H1 (cell line): Measurements from ENCODE around the gene ZSCAN21. TPM values are rescaled to one million over a fixed set of nuclear protein-coding genes. Genes with fewer than 3 reads are reported as not detected.

Experiments used
- ATF3 ChIP-seq: IDR thresholded peaks from 2 replicates; pipeline ENCODE4 v1.6.1; 2011; ENCODE audit warnings: low read depth, mild to moderate bottlenecking, low read length; ENCODE audit not compliant: insufficient read depth
- CHD1 ChIP-seq: IDR thresholded peaks from 2 replicates; pipeline ENCODE4 v1.6.1; 2012; ENCODE audit warnings: low read depth, low read length, improper control_type of control experiment
- CHD2 ChIP-seq: IDR thresholded peaks from 2 replicates; pipeline ENCODE4 v1.6.1; 2012; ENCODE audit warnings: low read length, improper control_type of control experiment
- KDM1A ChIP-seq: fragments of 200-600, 300-600 bp; sonication (generic); IDR thresholded peaks from 2 replicates; pipeline ENCODE4 v1.7.1; 2016; ENCODE audit warnings: mild to moderate bottlenecking, low read length, borderline replicate concordance
- RXRA ChIP-seq: IDR thresholded peaks from 2 replicates; pipeline ENCODE4 v1.6.1; 2011; ENCODE audit warnings: low read depth, mild to moderate bottlenecking, low read length, moderate library complexity; ENCODE audit not compliant: insufficient read depth
- SP2 ChIP-seq: IDR thresholded peaks from 2 replicates; pipeline ENCODE4 v1.6.1; 2012; ENCODE audit warnings: mild to moderate bottlenecking, low read length, inconsistent platforms
- polyA plus RNA-seq, 7 experiments: library from polyadenylated mRNA; depleted of rRNA in 3 of 7; stranded (reverse) in 5 of 7; unstranded in 2 of 7; fragments of >200 nt in 5 of 7; fragments of 200-250 nt in 2 of 7; gene quantifications; 1 replicate in 5 of 7; 2 replicates in 1 of 7; 4 replicates in 1 of 7; pipeline versions ENCODE4 v1.2.1 to v1.2.3, GENCODE V29; 2011 to 2013; ENCODE audit warnings: missing spikeins in 2 of 7, mixed read lengths in 2 of 7
- total RNA-seq: library from RNA; stranded (reverse); fragmentation: NEBNext Ultra II Directional; extraction: Animal tissue kit (Norgen Biotek cat#: 25700); gene quantifications from 2 replicates; pipeline ENCODE4 v1.2.1, GENCODE V29; 2021

Gene ZSCAN21
- total and polyA plus RNA-seq, 2 of the 8 experiments (the other 6 are each of a cell fraction or from before 2014, with no cell fraction given): 15.4 to 26.1 TPM

DNA sequence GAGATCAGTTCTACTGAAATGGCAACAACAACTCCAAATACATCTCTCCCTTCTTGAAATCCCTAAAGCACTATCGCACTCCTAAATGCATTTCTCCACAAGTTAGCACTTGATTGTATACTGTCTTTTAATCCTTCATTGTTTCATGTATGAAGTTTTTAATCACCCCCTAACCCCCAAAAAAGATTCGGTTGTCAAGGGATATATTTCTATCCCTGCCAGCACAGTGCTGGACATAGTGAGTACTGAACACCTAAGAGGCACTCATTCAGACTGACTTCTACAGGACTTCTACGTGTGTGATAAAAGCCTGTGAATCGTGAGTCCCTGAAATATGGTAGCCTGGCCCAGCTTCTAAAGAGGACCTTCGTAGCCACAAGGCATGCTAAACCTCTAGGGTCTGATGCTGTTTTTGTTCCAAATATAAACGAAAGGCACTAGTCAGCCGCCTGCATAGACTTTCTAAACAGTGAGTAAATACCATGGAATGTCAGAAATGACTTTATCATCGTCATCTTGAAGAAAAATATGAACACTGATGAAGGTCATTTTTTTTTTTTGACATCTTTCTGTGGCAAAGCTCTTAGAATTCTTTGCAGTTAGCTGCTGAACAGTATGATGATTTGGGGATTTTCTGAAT is 14.6 kb upstream of the ZSCAN21 start (continued):
- TF ChIP-seq CHD1 (no peak), RXRA (no peak), CHD2 (no peak), ATF3 (no peak), KDM1A (no peak), SP2 (no peak)
